Adrenal gland (tissue), 5 donors: ENCODE measurements around the gene FOLR1.

Experiments used
- CTCF ChIP-seq, 6 experiments: fragments of 450-650 bp in 4 of 6; fragments of 200-600 bp in 2 of 6; sonication (generic) in 1 of 6; IDR thresholded peaks; 1 replicate in 5 of 6; 2 replicates in 1 of 6; pipeline versions ENCODE4 v1.5.1 to v1.8.0; 2016 to 2021; ENCODE audit warnings: antibody characterized with exemption in 6 of 6, mild to moderate bottlenecking in 2 of 6, moderate library complexity in 1 of 6
- POLR2A ChIP-seq, 2 donors: fragments of 450-650 bp; IDR thresholded peaks; one replicate each; pipeline ENCODE4 v1.6.1; 2017; ENCODE audit warnings: antibody characterized with exemption in 2 of 2, mild to moderate bottlenecking in 2 of 2, moderate library complexity in 1 of 2
- donor health status: DM: no; HTN: no; CAD: no.

- TF ChIP-seq CTCF (IDR thresholded peaks at IDR 0.05) (no peak), POLR2A (IDR thresholded peaks at IDR 0.05) (no peak)
Observed at GRCh38 chr11:72188267-72188666, 3.7 kb upstream of the FOLR1 start.
